Stimulated activated CD4-positive, alpha-beta T cell treated with anti-CD3 and anti-CD28 coated beads, Interleukin-2, amount 100 ng/mL, for 4 hours (primary cell): Measurements from ENCODE around the gene PEG3.

Source experiments
- DNase-seq: peaks from one replicate; pipeline ENCODE4 v3.0.0-alpha.2; 2020; ENCODE audit warnings: low read depth

The PEG3 gene

GRCh38 chr19:56838909-56839651 is 1.4 kb downstream of the PEG3 start:
- DNase-seq = no peak

- no peak for DNase-seq
Measured at GRCh38 chr19:56838024-56838908, 2.3 kb downstream of the PEG3 start.

- no peak for DNase-seq
Measured at GRCh38 chr19:56837492-56838023, 3.0 kb downstream of the PEG3 start.

- DNase-seq = no peak
Measured at GRCh38 chr19:56837004-56837403, 3.5 kb downstream of the PEG3 start.

GRCh38 chr19:56836059-56836458 is 4.5 kb downstream of the PEG3 start:
- no peak for DNase-seq

- DNase-seq = no peak
Measured at GRCh38 chr19:56835401-56835800, 5.1 kb downstream of the PEG3 start.

GRCh38 chr19:56834564-56835375 is 5.8 kb downstream of the PEG3 start:
- DNase-seq = no peak

GRCh38 chr19:56832352-56832928 is 8.1 kb downstream of the PEG3 start:
- DNase-seq = no peak

GRCh38 chr19:56831255-56831654 is 9.3 kb downstream of the PEG3 start:
- DNase-seq = no peak

GRCh38 chr19:56829596-56829995 is 10.9 kb downstream of the PEG3 start:
- DNase-seq = no peak

GRCh38 chr19:56827708-56828107 is 12.8 kb downstream of the PEG3 start:
- DNase-seq = no peak

- DNase-seq = no peak
Measured at GRCh38 chr19:56823956-56824355, 16.6 kb downstream of the PEG3 start.

- no peak for DNase-seq
Measured at GRCh38 chr19:56823417-56823816, 17.1 kb downstream of the PEG3 start.

- DNase-seq = no peak
Measured at GRCh38 chr19:56822755-56823154, 17.8 kb downstream of the PEG3 start.

- no peak for DNase-seq
Measured at GRCh38 chr19:56821675-56822074, 18.9 kb downstream of the PEG3 start.

- no peak for DNase-seq
Measured at GRCh38 chr19:56821209-56821608, 19.3 kb downstream of the PEG3 start.

- DNase-seq = no peak
Measured at GRCh38 chr19:56819166-56819565, 21.4 kb downstream of the PEG3 start.

- no peak for DNase-seq
Measured at GRCh38 chr19:56814656-56815055, 25.9 kb downstream of the PEG3 start.

GRCh38 chr19:56813531-56813930 is 27.0 kb downstream of the PEG3 start:
- DNase-seq = no peak

- no peak for DNase-seq
Measured at GRCh38 chr19:56811480-56811879, 29.0 kb downstream of the PEG3 start.

GRCh38 chr19:56810260-56810659 is 30.3 kb downstream of the PEG3 start:
- no peak for DNase-seq
